ENCODE measurements around the gene ZCCHC2.

Gene ZCCHC2

GRCh38 chr18:62505669-62506494 lies 16.9 kb upstream of the ZCCHC2 start:
- no peak overlapping the region for H3K9ac ChIP-seq
- H4K20me1 ChIP-seq (ENCODE audit: insufficient read depth), result no peaks in the 10 kb centered on the region
- no peak overlapping the region for H3K4me3 ChIP-seq (IDR thresholded peaks at IDR 0.05; ENCODE audit: insufficient read depth, low read depth, low read length)
- H3K4me1 ChIP-seq (ENCODE audit: low read depth, poor library complexity, severe bottlenecking), result peaks cover 17% of the 10 kb centered on the region
- no peak overlapping the region for H3K27ac ChIP-seq
- no peaks in the 10 kb centered on the region for H3K36me3 ChIP-seq (ENCODE audit: insufficient read depth)
- H3K4me2 ChIP-seq, result peak overlapping the region; percentile 67
- no peak for TF ChIP-seq CTCF (conservative IDR thresholded peaks at IDR 0.05; ENCODE audit: low read depth, low read length)
- H3K27me3 ChIP-seq (ENCODE audit: insufficient read depth, low read depth), result peaks cover 13% of the 10 kb centered on the region; the same call in 1 of the 2 replicates
- no peak overlapping the region for H2AFZ ChIP-seq (ENCODE audit: low read depth)
- no peaks in the 10 kb centered on the region for H3K79me2 ChIP-seq (ENCODE audit: insufficient read depth, low read depth)

- no peak overlapping the region for H2AFZ ChIP-seq (ENCODE audit: low read depth)
- H3K36me3 ChIP-seq (ENCODE audit: insufficient read depth), result no peaks in the 10 kb centered on the region
- H3K79me2 ChIP-seq (ENCODE audit: insufficient read depth, low read depth), result no peaks in the 10 kb centered on the region
- H3K27ac ChIP-seq, result no peak overlapping the region
- no peak overlapping the region for H3K4me3 ChIP-seq (IDR thresholded peaks at IDR 0.05; ENCODE audit: insufficient read depth, low read depth, low read length)
- no peak for TF ChIP-seq CTCF (conservative IDR thresholded peaks at IDR 0.05; ENCODE audit: low read depth, low read length)
- peak overlapping the region; percentile 67 for H3K4me2 ChIP-seq
- H3K27me3 ChIP-seq (ENCODE audit: insufficient read depth, low read depth), result peaks cover 13% of the 10 kb centered on the region; the same call in 1 of the 2 replicates
- H4K20me1 ChIP-seq (ENCODE audit: insufficient read depth), result no peaks in the 10 kb centered on the region
- H3K9ac ChIP-seq, result no peak overlapping the region
- peaks cover 17% of the 10 kb centered on the region for H3K4me1 ChIP-seq (ENCODE audit: low read depth, poor library complexity, severe bottlenecking)
Measured at GRCh38 chr18:62506495-62507143, 16.2 kb upstream of the ZCCHC2 start.

- Histone ChIP-seq H3K4me2 (no peak overlapping the region), H2AFZ (ENCODE audit: low read depth) (no peak overlapping the region), H3K27ac (no peak overlapping the region), H3K9ac (no peak overlapping the region), H3K79me2 (ENCODE audit: insufficient read depth, low read depth) (no peaks in the 10 kb centered on the region), H4K20me1 (ENCODE audit: insufficient read depth) (no peaks in the 10 kb centered on the region), H3K27me3 (ENCODE audit: insufficient read depth, low read depth) (peaks cover 13% of the 10 kb centered on the region; the same call in 1 of the 2 replicates), H3K4me3 (IDR thresholded peaks at IDR 0.05; ENCODE audit: insufficient read depth, low read depth, low read length) (no peak overlapping the region), H3K4me1 (ENCODE audit: low read depth, poor library complexity, severe bottlenecking) (peaks cover 17% of the 10 kb centered on the region), H3K36me3 (ENCODE audit: insufficient read depth) (no peaks in the 10 kb centered on the region)
- no peak for TF ChIP-seq CTCF (conservative IDR thresholded peaks at IDR 0.05; ENCODE audit: low read depth, low read length)
Measured at GRCh38 chr18:62509779-62510178, 13.0 kb upstream of the ZCCHC2 start.

- H3K79me2 ChIP-seq (ENCODE audit: insufficient read depth, low read depth), result no peaks in the 10 kb centered on the region
- H2AFZ ChIP-seq (ENCODE audit: low read depth), result no peak overlapping the region
- no peak overlapping the region for H3K9ac ChIP-seq
- no peak for TF ChIP-seq CTCF (conservative IDR thresholded peaks at IDR 0.05; ENCODE audit: low read depth, low read length)
- no peaks in the 10 kb centered on the region for H4K20me1 ChIP-seq (ENCODE audit: insufficient read depth)
- no peaks in the 10 kb centered on the region for H3K36me3 ChIP-seq (ENCODE audit: insufficient read depth)
- peaks cover 9% of the 10 kb centered on the region; the same call in 1 of the 2 replicates for H3K27me3 ChIP-seq (ENCODE audit: insufficient read depth, low read depth)
- no peak overlapping the region for H3K4me2 ChIP-seq
- no peak overlapping the region for H3K4me3 ChIP-seq (IDR thresholded peaks at IDR 0.05; ENCODE audit: insufficient read depth, low read depth, low read length)
- no peak overlapping the region for H3K27ac ChIP-seq
- peaks cover 11% of the 10 kb centered on the region for H3K4me1 ChIP-seq (ENCODE audit: low read depth, poor library complexity, severe bottlenecking)
Measured at GRCh38 chr18:62510789-62511188, 12.0 kb upstream of the ZCCHC2 start.

Data from KMS-11 (cell line).